ENCODE measurements around the gene PWWP2B.

GRCh38 chr10:132451506-132452215, 54.7 kb downstream of the PWWP2B start:
- TF ChIP-seq CTCF (IDR thresholded peaks at IDR 0.05) (no peak), EP300 (IDR thresholded peaks at IDR 0.05) (no peak)

Data from esophagus muscularis mucosa (tissue), 3 donors.